Body of pancreas (tissue), 4 donors: ENCODE results near the gene CTAG1A.

Source experiments
- CTCF ChIP-seq, 7 experiments: fragments of 450-650 bp in 4 of 7; fragments of 200-600 bp in 3 of 7; sonication (generic) in 3 of 7; IDR thresholded peaks; one replicate each; pipeline ENCODE4 v1.5.1; 2016 to 2019; ENCODE audit warnings: antibody characterized with exemption in 7 of 7
- POLR2A ChIP-seq, 3 donors: fragments of 450-650 bp; IDR thresholded peaks; one replicate each; pipeline ENCODE4 v1.6.1; 2016; ENCODE audit warnings: antibody characterized with exemption in 3 of 3, mild to moderate bottlenecking in 2 of 3

- TF ChIP-seq CTCF (IDR thresholded peaks at IDR 0.05) (no peak), POLR2A (IDR thresholded peaks at IDR 0.05) (no peak)
These were observed 42.1 kb upstream of the CTAG1A start for GRCh38 chrX:154542723-154543424.
